ENCODE data around the gene MED4. TPM values are rescaled to one million over a fixed set of nuclear protein-coding genes. Genes with fewer than 3 reads are reported as not detected.

The MED4 gene
- total and polyA plus RNA-seq, 8 donors = 7.0 to 68.3 (median 37.9) TPM

- no peak overlapping the region for H3K4me3 ChIP-seq
- no peaks in the 10 kb centered on the region for H3K9me3 ChIP-seq
- intact Hi-C loops (cut with DNase I; ENCODE audit: low total_unique reads) = no loop called here
- peak overlapping the region; percentile 63 to 84 (median 79) for H3K27ac ChIP-seq
- H3K36me3 ChIP-seq = no peaks in the 10 kb centered on the region
- DNase-seq = peak in 1 of 2 donors; percentile 75
- TF ChIP-seq POLR2AphosphoS5 (IDR thresholded peaks at IDR 0.05) = peak; percentile 7 to 33 (median 15)
- TF ChIP-seq POLR2A (IDR thresholded peaks at IDR 0.05) = no peak
- peaks cover 15 to 69% (median 39%) of the 10 kb centered on the region in 4 donors for H3K4me1 ChIP-seq
- H3K27me3 ChIP-seq = no peaks in the 10 kb centered on the region
- 21 to 35% (median 27%) methylated on average over 7 of the region's 7 CpGs for WGBS, 5 donors
Observed at GRCh38 chr13:48125794-48126228, 30.9 kb upstream of the MED4 start.

GRCh38 chr13:48123812-48124211 lies 28.9 kb upstream of the MED4 start:
- intact Hi-C loops (cut with DNase I; ENCODE audit: low total_unique reads) = no loop called here
- no peaks in the 10 kb centered on the region for H3K9me3 ChIP-seq
- no peaks in the 10 kb centered on the region for H3K27me3 ChIP-seq
- DNase-seq = no peak
- no peak overlapping the region for H3K4me3 ChIP-seq
- H3K36me3 ChIP-seq = no peaks in the 10 kb centered on the region
- H3K4me1 ChIP-seq = peaks cover 15 to 72% (median 41%) of the 10 kb centered on the region in 4 donors
- H3K27ac ChIP-seq = peak overlapping the region in 3 of 5 donors; percentile 79 to 84 (median 82)
- 31 to 44% (median 41%) methylated on average over 8 of the region's 8 CpGs for WGBS, 5 donors
- TF ChIP-seq POLR2A (IDR thresholded peaks at IDR 0.05) (no peak), EP300 (IDR thresholded peaks at IDR 0.05) (no peak), POLR2AphosphoS5 (IDR thresholded peaks at IDR 0.05) (no peak)
- TF ChIP-seq, protein P1, sequence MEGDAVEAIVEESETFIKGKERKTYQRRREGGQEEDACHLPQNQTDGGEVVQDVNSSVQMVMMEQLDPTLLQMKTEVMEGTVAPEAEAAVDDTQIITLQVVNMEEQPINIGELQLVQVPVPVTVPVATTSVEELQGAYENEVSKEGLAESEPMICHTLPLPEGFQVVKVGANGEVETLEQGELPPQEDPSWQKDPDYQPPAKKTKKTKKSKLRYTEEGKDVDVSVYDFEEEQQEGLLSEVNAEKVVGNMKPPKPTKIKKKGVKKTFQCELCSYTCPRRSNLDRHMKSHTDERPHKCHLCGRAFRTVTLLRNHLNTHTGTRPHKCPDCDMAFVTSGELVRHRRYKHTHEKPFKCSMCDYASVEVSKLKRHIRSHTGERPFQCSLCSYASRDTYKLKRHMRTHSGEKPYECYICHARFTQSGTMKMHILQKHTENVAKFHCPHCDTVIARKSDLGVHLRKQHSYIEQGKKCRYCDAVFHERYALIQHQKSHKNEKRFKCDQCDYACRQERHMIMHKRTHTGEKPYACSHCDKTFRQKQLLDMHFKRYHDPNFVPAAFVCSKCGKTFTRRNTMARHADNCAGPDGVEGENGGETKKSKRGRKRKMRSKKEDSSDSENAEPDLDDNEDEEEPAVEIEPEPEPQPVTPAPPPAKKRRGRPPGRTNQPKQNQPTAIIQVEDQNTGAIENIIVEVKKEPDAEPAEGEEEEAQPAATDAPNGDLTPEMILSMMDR (IDR thresholded peaks at IDR 0.05) = no peak

DNA sequence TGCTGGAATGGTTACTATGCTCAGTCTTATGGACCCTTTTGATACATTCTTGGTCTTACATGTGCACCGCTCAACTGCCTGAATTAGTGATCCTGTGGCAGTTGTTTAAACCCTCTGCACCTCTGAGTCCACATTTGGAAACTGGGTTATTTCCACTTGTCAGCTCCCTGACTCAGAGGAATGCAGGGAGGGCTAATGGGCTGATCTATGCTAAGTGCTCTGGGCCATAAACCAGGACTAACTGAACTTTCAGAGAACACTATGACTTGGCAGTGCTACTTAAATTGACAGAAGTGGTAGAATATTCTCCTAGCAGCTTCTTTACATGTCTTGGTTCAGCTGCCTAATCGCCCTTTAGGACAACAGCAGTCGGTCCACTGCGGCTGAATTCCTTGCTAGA lies 26.8 kb upstream of the MED4 start:
- Histone ChIP-seq H3K4me3 (no peak overlapping the region), H3K9me3 (no peaks in the 10 kb centered on the region), H3K27me3 (no peaks in the 10 kb centered on the region), H3K27ac (peak overlapping the region in 1 of 5 donors; percentile 75), H3K4me1 (peaks cover 9 to 60% (median 35%) of the 10 kb centered on the region in 4 donors), H3K36me3 (no peaks in the 10 kb centered on the region)
- WGBS, 5 donors = 85 to 97% (median 94%) methylated on average over 4 of the region's 4 CpGs
- DNase-seq = peak in 1 of 2 donors; percentile 37
- TF ChIP-seq POLR2AphosphoS5 (IDR thresholded peaks at IDR 0.05) (peak in 2 of 3 donors; percentile 38 to 39), POLR2A (IDR thresholded peaks at IDR 0.05) (no peak)
- TF ChIP-seq, protein P1 (IDR thresholded peaks at IDR 0.05) = no peak
- intact Hi-C loops (cut with DNase I; ENCODE audit: low total_unique reads) = no loop called here

GRCh38 chr13:48120241-48120640 lies 25.3 kb upstream of the MED4 start:
- peaks cover 0 to 45% (median 23%) of the 10 kb centered on the region in 4 donors for H3K4me1 ChIP-seq
- H3K27ac ChIP-seq = no peak overlapping the region
- 76 to 97% (median 91%) methylated on average over 3 of the region's 3 CpGs for WGBS, 5 donors
- DNase-seq = no peak
- no peaks in the 10 kb centered on the region for H3K9me3 ChIP-seq
- H3K4me3 ChIP-seq = no peak overlapping the region
- intact Hi-C loops (cut with DNase I; ENCODE audit: low total_unique reads) = no loop called here
- H3K36me3 ChIP-seq = no peaks in the 10 kb centered on the region
- no peaks in the 10 kb centered on the region for H3K27me3 ChIP-seq
- TF ChIP-seq POLR2A (IDR thresholded peaks at IDR 0.05) (no peak), POLR2AphosphoS5 (IDR thresholded peaks at IDR 0.05) (no peak), EP300 (IDR thresholded peaks at IDR 0.05) (no peak)
- TF ChIP-seq, protein P1 (IDR thresholded peaks at IDR 0.05) = no peak

- Histone ChIP-seq H3K27ac (no peak overlapping the region), H3K36me3 (no peaks in the 10 kb centered on the region), H3K4me1 (peaks cover 0 to 23% (median 13%) of the 10 kb centered on the region in 4 donors), H3K27me3 (no peaks in the 10 kb centered on the region), H3K4me3 (no peak overlapping the region), H3K9me3 (no peaks in the 10 kb centered on the region)
- DNase-seq = no peak
- intact Hi-C loops (cut with DNase I; ENCODE audit: low total_unique reads) = no loop called here
- 78 to 93% (median 91%) methylated on average over 5 of the region's 5 CpGs for WGBS, 5 donors
- no peak for TF ChIP-seq POLR2A (IDR thresholded peaks at IDR 0.05)
- TF ChIP-seq, protein P1 (IDR thresholded peaks at IDR 0.05) = no peak
- no peak for TF ChIP-seq POLR2AphosphoS5 (IDR thresholded peaks at IDR 0.05)
- TF ChIP-seq EP300 (IDR thresholded peaks at IDR 0.05) = no peak
Observed at GRCh38 chr13:48118030-48118429, 23.1 kb upstream of the MED4 start.
